B cell (primary cell): Measurements from ENCODE around the gene TPRA1. TPM values are rescaled to one million over a fixed set of nuclear protein-coding genes. Genes with fewer than 3 reads are reported as not detected.

Experiments
- ATAC-seq: fragments of 200-7000 bp; cut with Tn5 transposase; one replicate; pipeline ENCODE4 v1.10.0; 2021; ENCODE audit warnings: low read depth, mild to moderate bottlenecking, moderate number of reproducible peaks, moderate library complexity
- CTCF ChIA-PET: fragments of 350-600 bp; sonication (Branson Sonifier 250); formaldehyde crosslinking; loops from one replicate; lab custom pipeline; 2021; ENCODE audit warnings: antibody characterized with exemption, inconsistent platforms; lab: Charles Lee
- POLR2A ChIA-PET: fragments of 350-600 bp; sonication (Branson Sonifier 250); formaldehyde crosslinking; loops from one replicate; lab custom pipeline; 2021; ENCODE audit warnings: antibody characterized with exemption; lab: Charles Lee
- DNase-seq: peaks from one replicate; pipeline ENCODE4 v3.0.0; 2013
- H2AFZ ChIP-seq: 2 replicates; pipeline ENCODE4 v1.6.1; 2012; ENCODE audit warnings: mild to moderate bottlenecking, low read depth, low read length; ENCODE audit not compliant: insufficient read depth, poor library complexity, severe bottlenecking
- H3K27ac ChIP-seq, 2 donors: 1 replicate in 1 of 2; 2 replicates in 1 of 2; pipeline ENCODE4 v1.5.1; 2012 to 2013; ENCODE audit warnings: low read length in 2 of 2, mild to moderate bottlenecking in 2 of 2, moderate library complexity in 1 of 2
- H3K27me3 ChIP-seq, 4 experiments: fragments of 200-600 bp in 1 of 4; sonication (generic) in 1 of 4; replicated peaks in 1 of 4; 1 replicate in 2 of 4; 2 replicates in 2 of 4; pipeline versions ENCODE4 v1.6.1 to v1.7.0; 2013 to 2016; ENCODE audit warnings: low read length in 3 of 4, mild to moderate bottlenecking in 2 of 4, mixed read lengths in 1 of 4, moderate library complexity in 1 of 4; ENCODE audit not compliant: insufficient read depth in 4 of 4, control insufficient read depth in 3 of 4; ENCODE audit errors: control extremely low read depth in 1 of 4
- H3K36me3 ChIP-seq, 2 experiments: replicated peaks in 1 of 2; 1 replicate in 1 of 2; 2 replicates in 1 of 2; pipeline versions ENCODE4 v1.6.1 to v1.7.1; 2013; ENCODE audit warnings: low read length in 1 of 2; ENCODE audit not compliant: insufficient read depth in 2 of 2, control insufficient read depth in 1 of 2; ENCODE audit errors: control extremely low read depth in 1 of 2, extremely low read depth in 1 of 2
- H3K4me1 ChIP-seq, 2 donors: fragments of 200-600 bp in 1 of 2; sonication (generic) in 1 of 2; 1 replicate in 1 of 2; 2 replicates in 1 of 2; pipeline versions ENCODE4 v1.5.1 to v1.6.1; 2013 to 2017; ENCODE audit warnings: low read length in 2 of 2; ENCODE audit not compliant: control insufficient read depth in 2 of 2, insufficient read depth in 2 of 2
- H3K4me2 ChIP-seq: replicated peaks from 2 replicates; pipeline ENCODE3; 2012; ENCODE audit warnings: mild to moderate bottlenecking, low read depth, low read length; ENCODE audit not compliant: poor library complexity, severe bottlenecking
- H3K4me3 ChIP-seq, 5 experiments: fragments of 200-600 bp in 1 of 5; sonication (generic) in 1 of 5; 1 replicate in 3 of 5; 2 replicates in 2 of 5; pipeline versions ENCODE4 v1.5.1 to v1.7.0; 2011 to 2016; ENCODE audit warnings: low read length in 4 of 5, mild to moderate bottlenecking in 4 of 5, low read depth in 2 of 5, control low read depth in 1 of 5, moderate library complexity in 1 of 5; ENCODE audit not compliant: insufficient read depth in 1 of 5; ENCODE audit errors: control extremely low read depth in 1 of 5, extremely low read depth in 1 of 5
- H3K79me2 ChIP-seq: fragments of 200-600 bp; sonication (generic); one replicate; pipeline ENCODE4 v1.6.0; 2016; ENCODE audit warnings: low read length; ENCODE audit not compliant: control insufficient read depth, insufficient read depth
- H3K9ac ChIP-seq: fragments of 200-600 bp; sonication (generic); 2 replicates; pipeline ENCODE4 v1.6.1; 2017; ENCODE audit warnings: mild to moderate bottlenecking, low read length, moderate library complexity
- H3K9me3 ChIP-seq, 3 donors: one replicate each; pipeline versions ENCODE4 v1.6.1 to v1.7.1; 2013; ENCODE audit warnings: low read length in 2 of 3; ENCODE audit not compliant: control insufficient read depth in 2 of 3, insufficient read depth in 1 of 3; ENCODE audit errors: control extremely low read depth in 1 of 3
- H4K20me1 ChIP-seq: 2 replicates; pipeline ENCODE4 v1.6.0; 2012; ENCODE audit warnings: mild to moderate bottlenecking, low read length; ENCODE audit not compliant: insufficient read depth, control insufficient read depth, poor library complexity, severe bottlenecking
- H3K27ac Mint-ChIP-seq: one replicate; pipeline ENCODE4 v1.8.0; 2021; ENCODE audit warnings: mixed read lengths
- H3K27me3 Mint-ChIP-seq: one replicate; pipeline ENCODE4 v1.8.0; 2021; ENCODE audit warnings: mixed read lengths
- H3K4me1 Mint-ChIP-seq: one replicate; pipeline ENCODE4 v1.8.0; 2021; ENCODE audit warnings: mixed read lengths
- H3K4me3 Mint-ChIP-seq: one replicate; pipeline ENCODE4 v1.8.0; 2021; ENCODE audit warnings: mixed read lengths
- H3K9me3 Mint-ChIP-seq: one replicate; pipeline ENCODE4 v1.8.0; 2022; ENCODE audit warnings: mixed read lengths; ENCODE audit not compliant: insufficient read depth
- EZH2 ChIP-seq: IDR thresholded peaks from 2 replicates; pipeline ENCODE4 v1.6.1; 2012; ENCODE audit warnings: borderline replicate concordance, low read depth, mild to moderate bottlenecking, moderate library complexity, low read length; ENCODE audit not compliant: insufficient read depth, poor library complexity, severe bottlenecking
- WGBS: methylation state at CpG from one replicate; pipeline ENCODE4 v1.1.5; 2013; ENCODE audit warnings: missing lambda C conversion rate; ENCODE audit not compliant: insufficient coverage; 5-methylcytosine and 5-hydroxymethylcytosine counted together
- intact Hi-C: fragments of 100-400 bp; cut with micrococcal nuclease; formaldehyde crosslinking; loops from one replicate; pipeline ENCODE4 v1.10.0; 2022
- polyA plus RNA-seq: library from polyadenylated mRNA; depleted of rRNA; stranded (reverse); fragments of >200 nt; gene quantifications from 2 replicates; pipeline ENCODE4 v1.2.3, GENCODE V29; 2012
- total RNA-seq, 2 donors: library from RNA; stranded (reverse); fragments of 120-200 nt in 1 of 2; gene quantifications; 1 replicate in 1 of 2; 2 replicates in 1 of 2; pipeline versions ENCODE4 v1.2.3 to v1.2.4, GENCODE V29; 2013 to 2022
- TF ChIP-seq, protein P1 (sequence below): fragments of 200-600 bp; IDR thresholded peaks from one replicate; pipeline ENCODE4 v1.8.0; 2022; ENCODE audit warnings: antibody characterized with exemption, mild to moderate bottlenecking

Gene TPRA1
- total and polyA plus RNA-seq, 2 donors (not counting 1 experiment from before 2014, with no cell fraction given): 19.8 to 27.7 TPM

DNA sequence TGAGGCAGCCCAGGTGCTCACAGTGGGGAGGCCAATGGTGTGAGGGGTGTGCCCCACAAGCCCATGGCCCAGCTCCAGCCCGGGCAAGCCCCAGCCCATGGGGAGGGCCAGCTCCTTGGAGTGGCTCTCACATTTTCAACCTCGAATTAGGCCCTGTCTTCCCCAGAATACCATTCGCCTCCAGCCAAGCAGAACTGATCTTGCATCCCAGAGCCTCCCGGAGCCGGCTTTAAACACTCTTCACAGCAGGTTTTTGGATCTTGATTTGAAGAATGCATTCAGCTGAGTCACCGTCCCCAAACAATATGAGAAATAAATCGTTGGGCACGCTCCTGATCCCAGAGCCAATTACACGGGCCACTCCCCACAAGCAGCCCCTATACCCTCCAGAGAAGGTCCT is 23.7 kb downstream of the TPRA1 start:
- no peak for TF ChIP-seq EZH2
- TF ChIP-seq, protein P1, sequence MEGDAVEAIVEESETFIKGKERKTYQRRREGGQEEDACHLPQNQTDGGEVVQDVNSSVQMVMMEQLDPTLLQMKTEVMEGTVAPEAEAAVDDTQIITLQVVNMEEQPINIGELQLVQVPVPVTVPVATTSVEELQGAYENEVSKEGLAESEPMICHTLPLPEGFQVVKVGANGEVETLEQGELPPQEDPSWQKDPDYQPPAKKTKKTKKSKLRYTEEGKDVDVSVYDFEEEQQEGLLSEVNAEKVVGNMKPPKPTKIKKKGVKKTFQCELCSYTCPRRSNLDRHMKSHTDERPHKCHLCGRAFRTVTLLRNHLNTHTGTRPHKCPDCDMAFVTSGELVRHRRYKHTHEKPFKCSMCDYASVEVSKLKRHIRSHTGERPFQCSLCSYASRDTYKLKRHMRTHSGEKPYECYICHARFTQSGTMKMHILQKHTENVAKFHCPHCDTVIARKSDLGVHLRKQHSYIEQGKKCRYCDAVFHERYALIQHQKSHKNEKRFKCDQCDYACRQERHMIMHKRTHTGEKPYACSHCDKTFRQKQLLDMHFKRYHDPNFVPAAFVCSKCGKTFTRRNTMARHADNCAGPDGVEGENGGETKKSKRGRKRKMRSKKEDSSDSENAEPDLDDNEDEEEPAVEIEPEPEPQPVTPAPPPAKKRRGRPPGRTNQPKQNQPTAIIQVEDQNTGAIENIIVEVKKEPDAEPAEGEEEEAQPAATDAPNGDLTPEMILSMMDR: no peak
- ATAC-seq (no peak), DNase-seq (no peak)
- Histone ChIP-seq H3K36me3 (peaks cover 0 to 9% of the 10 kb centered on the region in 2 experiments), H3K4me1 (peaks cover 0 to 3% of the 10 kb centered on the region in 2 donors), H3K4me2 (no peak overlapping the region), H3K9ac (no peak overlapping the region), H3K4me3 (no peak overlapping the region), H2AFZ (no peak overlapping the region), H3K9me3 (no peaks in the 10 kb centered on the region), H3K79me2 (no peaks in the 10 kb centered on the region), H4K20me1 (no peaks in the 10 kb centered on the region), H3K27ac (no peak overlapping the region), H3K27me3 (peaks cover 0 to 2% (median 0%) of the 10 kb centered on the region in 4 experiments)
- H3K27me3 Mint-ChIP-seq: peaks cover 10% of the 10 kb centered on the region
- no peak overlapping the region for H3K4me3 Mint-ChIP-seq
- 93% methylated on average over 6 of the region's 9 CpGs for WGBS
- H3K4me1 Mint-ChIP-seq: peaks cover 3% of the 10 kb centered on the region
- ChIA-PET POLR2A (no interaction called here), CTCF (interaction anchor here (1.5 kb wide), 1 partner anchor 8 kb away, joined by 4 read pairs; no protein-coding TSS in a partner anchor)
- H3K9me3 Mint-ChIP-seq: no peaks in the 10 kb centered on the region
- intact Hi-C loops: no loop called here
- H3K27ac Mint-ChIP-seq: no peak overlapping the region

DNA sequence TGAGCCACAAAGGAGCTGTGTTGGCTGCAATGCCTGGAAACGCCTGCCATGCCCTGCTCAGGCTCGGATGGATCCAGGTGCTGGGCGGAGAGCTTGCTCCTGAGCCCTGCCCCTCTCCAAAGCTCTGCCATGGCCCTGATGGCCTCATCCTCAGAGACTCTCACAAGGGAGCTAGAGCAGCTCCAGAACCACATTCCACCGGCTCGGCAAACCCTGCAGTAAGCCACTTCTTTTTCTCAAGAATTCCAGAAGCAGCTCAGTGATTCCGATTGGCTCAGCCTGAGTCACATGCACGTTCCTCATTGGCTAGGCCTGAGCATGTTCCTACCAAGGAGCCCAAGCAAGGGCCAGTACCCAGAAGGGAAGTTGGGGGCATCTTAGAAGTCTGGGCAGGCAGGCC is 24.8 kb downstream of the TPRA1 start:
- Mint-ChIP-seq H3K4me1 (peaks cover 3% of the 10 kb centered on the region), H3K27ac (no peak overlapping the region), H3K27me3 (peaks cover 10% of the 10 kb centered on the region), H3K9me3 (no peaks in the 10 kb centered on the region), H3K4me3 (no peak overlapping the region)
- Histone ChIP-seq H3K4me1 (peaks cover 0 to 3% of the 10 kb centered on the region in 2 donors), H2AFZ (no peak overlapping the region), H3K4me2 (no peak overlapping the region), H3K27ac (no peak overlapping the region), H3K4me3 (no peak overlapping the region), H3K9ac (no peak overlapping the region), H3K27me3 (peaks cover 0 to 2% (median 0%) of the 10 kb centered on the region in 4 experiments), H3K36me3 (peaks cover 0 to 3% of the 10 kb centered on the region in 2 experiments), H3K79me2 (no peaks in the 10 kb centered on the region), H4K20me1 (no peaks in the 10 kb centered on the region), H3K9me3 (no peaks in the 10 kb centered on the region)
- ATAC-seq (no peak), DNase-seq (no peak)
- ChIA-PET POLR2A (no interaction called here), CTCF (interaction anchor here (1.5 kb wide), 1 partner anchor 9 kb away, joined by 4 read pairs; no protein-coding TSS in a partner anchor)
- intact Hi-C loops: no loop called here
- TF ChIP-seq, protein P1: no peak
- no peak for TF ChIP-seq EZH2
- WGBS: 83% methylated on average over 6 of the region's 7 CpGs
